Mesenteric fat pad (tissue), 1 donor: ENCODE results near the gene POLE. TPM values are rescaled to one million over a fixed set of nuclear protein-coding genes. Genes with fewer than 3 reads are reported as not detected.
A peak's percentile ranks its signal among the peaks of the same experiment; 100 is the strongest.
"Not testable (repeated sequence)": the region's sequence is repeated elsewhere in the genome, so short reads cannot be mapped to it uniquely, and the experiment has no call there.

Experiments
- DNase-seq: peaks from one replicate; pipeline ENCODE4 v3.0.0-alpha.2; 2020; ENCODE audit warnings: low spot score
- total RNA-seq: library from RNA; stranded (reverse); fragmentation: NEBNext Ultra II Directional; extraction: Animal tissue kit (Norgen Biotek cat#: 25700); gene quantifications from one replicate; pipeline ENCODE4 v1.2.1, GENCODE V29; 2021
- donor health status: DM: yes; HTN: yes; CAD: no.

The POLE gene
- total RNA-seq, 1 donor from 2014 or later, result 23.9 TPM

DNA sequence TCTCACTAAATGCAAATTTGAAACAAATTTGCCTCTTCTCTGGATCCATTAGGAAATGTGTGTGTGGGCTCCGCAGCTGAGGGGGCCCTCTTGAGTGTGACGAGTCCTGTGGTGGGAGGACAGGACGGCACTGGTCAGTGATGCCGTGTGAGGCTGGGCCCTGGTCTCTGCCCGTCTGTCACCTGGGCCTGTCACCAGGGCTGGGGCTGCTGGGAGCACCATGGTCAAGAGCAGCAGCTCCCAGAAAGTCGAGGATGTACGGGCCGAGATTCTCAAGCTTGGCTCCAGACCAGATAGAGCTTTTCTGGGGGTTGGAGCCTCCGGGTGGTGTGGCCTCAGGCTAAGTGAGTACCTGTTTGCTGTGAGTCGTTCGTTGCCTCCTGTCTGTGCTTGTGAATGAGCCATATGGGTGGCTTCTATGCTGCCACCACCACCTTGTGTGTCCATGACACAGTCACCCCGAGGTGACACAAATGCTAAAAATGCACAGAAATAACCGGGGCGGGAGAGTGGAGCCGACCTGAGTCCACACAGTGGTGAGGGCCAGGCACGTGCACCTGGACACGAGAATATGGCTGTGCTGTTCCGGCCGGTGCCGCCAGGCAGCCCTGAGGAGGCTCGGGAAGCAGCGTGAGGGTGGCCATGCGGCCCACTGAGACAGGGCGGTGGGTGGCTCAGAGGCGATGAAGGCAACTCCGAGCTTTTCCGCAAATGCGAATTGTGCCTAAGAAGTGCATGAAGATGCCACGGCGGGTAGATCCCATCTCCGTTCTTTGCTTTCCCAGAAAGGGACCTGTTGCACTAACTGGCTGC, 32.2 kb upstream of the POLE start:
- no peak for DNase-seq

- no peak for DNase-seq
Measured at GRCh38 chr12:132718644-132719043, 31.5 kb upstream of the POLE start.

GRCh38 chr12:132717531-132718387, 30.6 kb upstream of the POLE start:
- no peak for DNase-seq

DNA sequence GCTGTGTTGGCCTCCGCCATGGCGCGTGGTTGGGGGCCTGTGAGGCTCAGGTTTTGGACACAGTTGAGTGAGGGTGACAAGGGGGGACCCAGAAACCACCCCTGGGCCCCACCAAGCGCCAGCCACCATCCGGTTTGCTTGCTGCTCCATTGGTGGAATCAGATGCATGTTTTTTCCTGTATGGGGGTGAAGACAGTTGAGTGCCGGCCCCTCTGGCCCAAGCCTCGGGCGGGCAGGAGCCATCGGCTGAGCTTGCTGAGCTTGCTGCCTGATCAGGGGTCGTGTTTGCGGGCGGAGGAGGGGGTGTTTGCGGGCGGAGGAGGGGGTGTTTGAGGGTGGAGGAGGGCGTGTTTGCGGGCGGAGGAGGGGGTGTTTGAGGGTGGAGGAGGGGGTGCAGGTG, 29.9 kb upstream of the POLE start:
- DNase-seq, result no peak

- DNase-seq, result no peak
Measured at GRCh38 chr12:132716356-132716755, 29.2 kb upstream of the POLE start.

DNA sequence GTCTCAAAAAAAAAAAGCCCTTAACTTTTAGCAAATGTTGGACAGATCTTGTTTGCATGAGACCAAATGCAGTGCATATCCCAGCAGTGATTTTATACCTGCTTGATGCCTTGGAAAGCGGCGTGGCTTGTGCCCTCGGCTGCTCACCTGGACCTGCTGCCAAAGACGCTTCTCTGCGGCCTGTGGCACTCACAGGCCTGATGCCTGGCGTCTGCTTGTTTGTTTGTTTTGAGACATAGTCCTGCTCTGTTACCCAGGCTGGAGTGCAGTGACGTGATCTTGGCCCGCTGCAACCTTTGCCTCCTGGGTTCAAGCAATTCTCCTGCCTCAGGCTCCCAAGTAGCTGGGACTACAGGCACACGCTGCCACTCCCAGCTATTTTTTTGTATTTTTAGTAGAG, 28.7 kb upstream of the POLE start:
- DNase-seq, result no peak

DNA sequence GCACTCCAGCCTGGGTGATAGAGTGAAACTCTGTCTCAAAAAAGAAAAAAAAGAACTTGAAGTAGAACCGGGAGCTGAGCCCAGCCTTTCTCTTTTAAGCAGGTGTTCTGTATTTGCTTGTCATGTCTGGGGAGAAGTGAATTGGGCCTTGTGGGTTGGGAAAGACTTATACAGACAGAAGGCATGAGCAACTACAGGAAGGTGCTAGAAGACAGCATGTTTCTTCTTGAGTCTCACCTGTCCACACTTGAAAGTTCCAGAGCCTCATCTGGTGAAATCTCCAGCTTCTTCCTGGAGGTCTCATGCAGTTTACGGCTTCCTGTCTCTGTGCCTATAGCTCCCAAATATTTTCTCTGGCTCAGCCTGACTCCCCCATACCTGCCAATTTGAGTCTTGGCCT, 26.0 kb upstream of the POLE start:
- no peak for DNase-seq

- DNase-seq, result no peak
Measured at GRCh38 chr12:132711080-132711843, 24.1 kb upstream of the POLE start.

- DNase-seq, result peak; percentile 93
Measured at GRCh38 chr12:132710405-132711079, 23.4 kb upstream of the POLE start, which contains the start of gene PGAM5. Gene PGAM5, plus strand, starts transcription at chr12:132710842. Its CDS starts 35 bp downstream, at chr12:132710877.

- DNase-seq, result no peak
Measured at GRCh38 chr12:132710043-132710404, 22.9 kb upstream of the POLE start.

DNA sequence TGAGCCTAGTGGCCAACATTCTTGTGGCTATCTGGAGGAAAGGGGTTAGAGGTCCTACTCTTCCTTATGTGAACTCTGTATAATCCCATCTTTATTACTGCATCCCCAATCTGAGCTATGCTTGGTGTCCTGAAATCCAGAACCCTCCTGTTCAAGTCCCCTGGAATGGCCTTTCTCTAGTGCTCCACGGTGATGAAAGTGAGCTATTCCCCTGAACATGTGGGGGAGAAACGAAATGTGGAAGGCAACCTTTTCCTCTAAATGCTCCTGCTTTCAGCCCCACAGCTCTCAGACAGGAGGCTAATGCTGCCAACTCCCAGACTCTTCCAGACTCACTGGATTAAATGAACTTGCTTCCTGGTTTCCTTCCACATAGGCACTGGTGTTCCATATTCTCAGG, 21.0 kb upstream of the POLE start:
- no peak for DNase-seq

DNA sequence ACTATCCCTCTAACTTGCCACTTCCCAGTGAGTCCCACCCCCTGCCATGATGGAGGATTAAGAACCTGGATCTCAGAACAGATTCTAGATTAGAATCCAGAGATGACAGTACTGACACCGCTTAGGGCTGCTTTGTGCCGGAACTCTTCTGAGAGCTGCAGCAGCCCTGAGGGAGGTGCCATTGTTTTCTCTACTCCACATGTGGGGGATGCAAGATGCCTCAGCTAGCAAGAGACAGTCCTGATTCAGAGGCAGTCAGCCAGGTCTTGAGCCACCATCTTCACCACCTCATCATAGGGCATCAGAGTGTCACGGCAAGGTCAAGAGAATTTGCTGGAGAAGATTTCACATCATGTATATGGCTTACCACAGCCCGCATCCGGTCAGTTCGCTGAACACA, 20.1 kb upstream of the POLE start:
- DNase-seq, result no peak

- no peak for DNase-seq
Measured at GRCh38 chr12:132703641-132704040, 16.5 kb upstream of the POLE start.

DNA sequence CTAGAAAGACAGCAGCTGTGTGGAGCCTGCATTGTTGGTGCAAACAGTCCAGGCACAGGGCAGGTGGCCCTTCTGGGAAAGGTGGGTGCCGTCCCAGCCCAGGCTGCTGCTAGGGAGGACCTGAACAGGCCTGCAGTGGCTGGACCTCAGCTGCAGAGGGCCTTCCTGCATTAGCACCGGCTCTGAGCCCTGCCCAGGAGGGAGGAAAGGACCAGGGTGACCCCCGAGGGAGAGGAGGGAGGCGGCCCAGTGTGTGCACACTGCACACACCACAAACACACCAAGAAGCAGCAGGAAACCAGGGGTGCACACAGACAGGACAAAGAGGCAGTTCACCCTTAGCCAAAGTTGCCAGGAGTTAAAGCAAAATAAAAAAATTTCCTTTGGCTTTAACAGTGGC, 15.5 kb upstream of the POLE start:
- DNase-seq, result no peak

GRCh38 chr12:132700212-132700822, 13.2 kb upstream of the POLE start:
- no peak for DNase-seq

DNA sequence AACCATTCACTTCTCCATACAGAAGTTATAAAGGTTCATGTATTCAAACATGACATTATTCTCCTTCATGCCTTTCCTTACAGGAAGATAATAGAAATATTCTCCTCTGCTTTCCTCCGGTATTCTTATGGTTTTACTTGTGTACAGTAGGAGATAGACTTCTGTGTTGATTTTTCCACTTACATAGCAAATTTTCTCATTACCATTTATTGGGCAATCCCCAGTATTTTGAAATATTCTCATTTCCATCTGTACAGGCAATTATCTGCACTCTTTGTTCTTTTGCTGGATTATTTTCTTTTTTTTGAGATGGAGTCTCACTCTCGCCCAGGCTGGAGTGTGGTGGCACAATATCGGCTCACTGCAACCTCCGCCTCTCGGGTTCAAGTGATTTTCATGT, 11.2 kb upstream of the POLE start:
- no peak for DNase-seq

DNA sequence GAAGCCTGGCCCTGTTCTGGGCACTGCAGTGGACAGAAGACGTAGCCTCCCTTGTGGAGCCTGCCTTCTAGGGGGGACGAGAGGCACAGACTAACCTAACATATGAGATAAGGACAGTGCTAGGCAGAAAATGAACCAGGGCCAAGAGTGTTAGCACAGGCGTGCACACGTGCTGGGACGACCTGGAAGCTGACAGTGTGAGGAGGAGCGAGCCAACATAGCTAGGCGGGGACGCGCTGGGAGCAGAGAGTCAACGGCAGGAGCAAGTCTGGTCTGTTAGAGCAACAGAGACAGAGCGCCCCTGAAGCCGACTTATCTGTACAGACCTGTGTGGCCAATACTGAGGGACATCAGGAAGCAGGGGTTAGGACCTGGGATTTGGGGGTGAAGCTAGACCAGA, 8.3 kb upstream of the POLE start:
- DNase-seq, result no peak

DNA sequence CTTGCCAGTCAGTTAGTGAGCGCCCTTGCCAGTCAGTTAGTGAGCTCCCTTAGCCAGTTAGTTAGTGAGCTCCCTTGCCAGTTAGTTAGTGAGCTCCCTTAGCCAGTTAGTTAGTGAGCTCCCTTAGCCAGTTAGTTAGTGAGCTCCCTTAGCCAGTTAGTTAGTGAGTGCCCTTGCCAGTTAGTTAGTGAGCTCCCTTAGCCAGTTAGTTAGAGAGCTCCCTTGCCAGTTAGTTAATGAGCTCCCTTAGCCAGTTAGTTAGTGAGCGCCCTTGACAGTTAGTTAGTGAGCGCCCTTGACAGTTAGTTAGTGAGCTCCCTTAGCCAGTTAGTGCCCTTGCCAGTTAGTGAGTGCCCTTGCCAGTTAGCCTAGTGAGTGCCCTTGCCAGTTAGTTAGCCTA, 7.7 kb upstream of the POLE start:
- not testable (repeated sequence) for DNase-seq

DNA sequence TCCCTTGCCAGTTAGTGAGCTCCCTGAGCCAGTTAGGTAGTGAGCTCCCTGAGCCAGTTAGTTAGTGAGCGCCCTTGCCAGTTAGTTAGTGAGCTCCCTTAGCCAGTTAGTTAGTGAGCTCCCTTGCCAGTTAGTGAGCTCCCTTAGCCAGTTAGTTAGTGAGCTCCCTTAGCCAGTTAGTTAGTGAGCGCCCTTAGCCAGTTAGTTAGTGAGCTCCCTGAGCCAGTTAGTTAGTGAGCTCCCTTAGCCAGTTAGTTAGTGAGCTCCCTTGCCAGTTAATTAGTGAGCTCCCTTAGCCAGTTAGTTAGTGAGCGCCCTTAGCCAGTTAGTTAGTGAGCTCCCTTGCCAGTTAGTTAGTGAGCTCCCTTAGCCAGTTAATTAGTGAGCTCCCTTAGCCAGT, 4.9 kb upstream of the POLE start:
- not testable (repeated sequence) for DNase-seq

- DNase-seq, result no peak
Measured at GRCh38 chr12:132690112-132690511, 3.0 kb upstream of the POLE start.

- DNase-seq, result no peak
Measured at GRCh38 chr12:132689227-132689626, 2.1 kb upstream of the POLE start.
